ENCODE results near the gene HOXA3.

Gene HOXA3

DNA sequence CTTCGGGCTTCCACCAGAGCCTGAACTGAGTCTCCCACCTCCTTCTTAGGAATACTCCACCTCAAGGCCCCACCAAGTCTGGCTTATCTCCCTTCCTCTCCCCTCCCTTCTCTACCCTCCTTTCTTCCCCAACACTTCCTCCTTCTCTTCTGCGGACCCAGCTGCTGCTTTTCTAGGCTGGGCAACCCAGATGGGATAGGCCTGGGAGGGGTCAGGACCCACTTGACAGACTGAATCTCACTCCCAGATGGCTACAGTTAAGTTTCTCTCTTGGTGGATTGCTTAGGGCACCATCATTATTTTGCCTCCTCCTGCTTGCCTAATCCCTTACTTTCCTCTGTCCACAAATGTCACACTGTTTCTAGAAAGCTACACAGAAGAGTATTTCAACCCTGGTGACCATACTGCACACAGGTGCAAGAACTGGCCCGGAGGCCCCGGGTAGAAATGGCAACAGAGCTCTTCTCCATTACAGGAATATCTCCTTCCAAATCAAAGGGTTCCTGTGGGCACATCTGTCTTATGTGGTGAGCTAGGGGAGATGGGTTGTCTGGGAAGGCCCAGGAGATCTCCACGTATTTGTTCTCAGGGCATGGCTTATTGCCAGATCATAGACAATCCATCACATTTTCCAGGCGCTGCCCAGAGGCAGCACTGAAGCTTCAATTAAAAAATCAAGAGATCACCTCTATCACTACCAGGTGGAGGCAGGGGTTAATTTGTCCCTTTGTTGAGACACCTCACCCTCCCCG, 37.8 kb upstream of the HOXA3 start:
- in situ Hi-C loops (cut with HindIII; ENCODE audit: low sequenced_read_pairs): no loop called here

DNA sequence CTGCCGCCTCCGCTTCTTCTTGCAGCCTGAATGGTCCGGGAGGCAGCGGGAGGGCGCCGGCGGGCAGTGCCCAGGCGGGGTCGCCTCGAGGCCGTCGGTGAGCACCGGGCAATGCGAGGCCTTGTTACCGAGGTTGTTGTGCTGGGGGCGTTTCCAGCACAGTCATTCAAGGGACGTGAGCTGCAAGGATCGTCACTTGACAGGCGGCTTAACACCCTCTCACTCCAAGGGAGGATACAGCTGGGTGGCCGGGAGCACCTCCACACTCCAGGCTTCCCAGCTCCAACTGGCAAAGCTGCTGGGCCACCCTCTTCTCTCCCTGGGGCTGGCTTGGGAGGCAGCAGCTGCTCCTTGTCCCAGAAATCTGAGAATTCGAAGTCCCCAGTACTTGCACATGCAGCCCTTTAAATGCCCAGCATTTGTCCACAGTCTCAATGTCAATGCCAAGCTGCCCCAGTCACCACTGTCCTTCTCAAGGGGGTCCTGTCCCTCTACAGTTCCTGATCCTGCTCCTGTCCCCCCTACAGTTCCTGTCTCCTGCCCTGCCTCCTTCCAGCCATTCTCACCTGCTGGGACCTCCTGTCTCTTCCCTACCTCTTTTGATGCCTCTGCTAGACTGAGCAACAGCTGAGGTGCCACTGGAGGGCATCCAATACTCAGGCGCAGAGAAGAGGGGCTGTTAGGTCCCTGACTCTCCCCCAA, 37.1 kb upstream of the HOXA3 start:
- in situ Hi-C loops (cut with HindIII; ENCODE audit: low sequenced_read_pairs): no loop called here

- in situ Hi-C loops (cut with HindIII; ENCODE audit: low sequenced_read_pairs): no loop called here
These were observed 36.3 kb upstream of the HOXA3 start for GRCh38 chr7:27188386-27189294.

DNA sequence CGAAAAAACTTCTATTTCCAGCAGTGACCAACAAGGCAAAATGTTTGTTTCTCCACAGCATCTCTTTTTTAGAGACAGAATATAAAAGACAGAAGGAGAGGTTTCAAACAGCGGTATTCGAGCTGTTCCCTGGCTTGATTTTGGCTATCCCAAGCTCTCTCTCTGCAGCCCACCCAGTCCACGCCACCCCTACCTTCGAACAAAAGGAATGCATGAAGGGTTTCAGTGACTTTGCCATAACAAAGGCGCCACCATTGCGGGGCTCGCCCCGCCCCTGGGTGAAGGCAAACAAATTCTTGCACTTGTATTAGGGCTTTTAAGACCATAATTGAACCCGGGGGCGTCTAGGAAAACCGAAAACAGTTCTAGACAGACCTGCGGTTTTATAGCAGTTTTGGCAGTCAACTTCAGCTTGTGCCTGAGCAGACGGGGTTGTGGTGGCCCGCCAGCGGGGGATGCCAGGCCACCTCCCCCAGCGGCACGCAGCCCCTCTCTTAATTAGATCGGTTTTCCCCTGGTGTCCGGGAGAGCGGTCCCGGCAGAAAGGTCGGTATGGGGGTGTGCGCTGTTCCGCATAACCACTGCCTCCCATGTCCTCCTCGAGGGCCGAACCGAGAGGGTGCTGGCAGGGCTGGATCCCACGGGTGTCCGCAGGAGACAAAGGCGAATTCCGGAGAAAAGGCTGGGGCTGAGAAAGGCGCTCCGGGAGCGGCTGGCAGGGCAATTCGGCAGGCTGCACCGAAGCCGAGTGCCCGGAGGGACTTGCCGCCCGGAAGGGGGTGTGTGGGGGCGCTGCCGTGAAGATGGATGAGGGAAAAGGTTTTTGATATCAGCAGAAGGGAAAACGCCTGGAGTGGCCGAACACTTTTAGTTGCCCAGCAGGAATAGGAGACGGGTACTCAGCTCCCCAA, 35.3 kb upstream of the HOXA3 start:
- in situ Hi-C loops (cut with HindIII; ENCODE audit: low sequenced_read_pairs): no loop called here

- in situ Hi-C loops (cut with HindIII; ENCODE audit: low sequenced_read_pairs): no loop called here
These were observed 34.5 kb upstream of the HOXA3 start for GRCh38 chr7:27186668-27187474.

- in situ Hi-C loops (cut with HindIII; ENCODE audit: low sequenced_read_pairs): no loop called here
These were observed 33.7 kb upstream of the HOXA3 start for GRCh38 chr7:27185854-27186667.

DNA sequence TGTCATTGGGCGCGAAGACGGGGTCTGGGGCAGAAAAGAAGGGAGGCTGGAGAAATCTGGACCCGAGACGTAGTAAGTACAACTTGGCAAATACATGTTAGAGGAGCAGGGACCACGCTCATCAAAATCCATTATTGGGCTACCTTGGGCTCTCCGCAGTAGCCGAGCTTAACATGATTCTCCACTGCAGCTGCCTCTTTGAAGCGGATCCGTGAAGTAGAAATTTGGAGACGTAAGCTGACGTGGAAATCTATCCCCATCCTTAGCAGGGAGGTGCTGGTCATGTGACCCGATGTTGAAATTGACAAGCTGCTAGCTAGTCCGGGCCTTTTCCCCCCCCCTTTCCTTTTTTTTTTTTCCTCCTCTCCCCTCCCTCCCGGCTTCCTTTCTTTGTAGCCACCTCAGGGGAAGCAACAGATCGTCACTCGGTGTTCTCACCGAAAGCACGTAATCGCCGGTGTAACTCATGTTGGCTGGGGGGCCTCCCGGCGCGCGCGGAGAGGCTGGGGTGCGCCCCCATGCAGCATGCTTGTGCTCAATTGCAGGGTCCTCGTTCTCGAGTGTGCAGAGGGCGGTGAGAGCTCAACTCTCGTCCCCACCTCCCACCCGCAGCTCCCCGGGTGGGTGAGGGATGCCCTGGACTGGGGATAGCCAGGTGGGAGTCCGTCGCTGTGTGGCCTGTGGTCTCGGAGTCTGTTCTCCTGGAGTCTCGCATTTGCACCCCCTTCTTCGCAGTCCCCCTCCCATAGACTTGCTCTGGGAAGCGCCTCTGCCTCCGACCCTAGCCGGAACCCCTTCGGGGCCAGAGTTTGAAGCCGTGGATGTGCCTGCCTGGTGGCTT, 32.9 kb upstream of the HOXA3 start, which contains the start of gene HOXA11:
HOXA11 (minus strand) TSS at position 220 of the 841 bp plus-strand sequence; CDS start at position 132, 88 bp downstream.
- in situ Hi-C loops (cut with HindIII; ENCODE audit: low sequenced_read_pairs): no loop called here

DNA sequence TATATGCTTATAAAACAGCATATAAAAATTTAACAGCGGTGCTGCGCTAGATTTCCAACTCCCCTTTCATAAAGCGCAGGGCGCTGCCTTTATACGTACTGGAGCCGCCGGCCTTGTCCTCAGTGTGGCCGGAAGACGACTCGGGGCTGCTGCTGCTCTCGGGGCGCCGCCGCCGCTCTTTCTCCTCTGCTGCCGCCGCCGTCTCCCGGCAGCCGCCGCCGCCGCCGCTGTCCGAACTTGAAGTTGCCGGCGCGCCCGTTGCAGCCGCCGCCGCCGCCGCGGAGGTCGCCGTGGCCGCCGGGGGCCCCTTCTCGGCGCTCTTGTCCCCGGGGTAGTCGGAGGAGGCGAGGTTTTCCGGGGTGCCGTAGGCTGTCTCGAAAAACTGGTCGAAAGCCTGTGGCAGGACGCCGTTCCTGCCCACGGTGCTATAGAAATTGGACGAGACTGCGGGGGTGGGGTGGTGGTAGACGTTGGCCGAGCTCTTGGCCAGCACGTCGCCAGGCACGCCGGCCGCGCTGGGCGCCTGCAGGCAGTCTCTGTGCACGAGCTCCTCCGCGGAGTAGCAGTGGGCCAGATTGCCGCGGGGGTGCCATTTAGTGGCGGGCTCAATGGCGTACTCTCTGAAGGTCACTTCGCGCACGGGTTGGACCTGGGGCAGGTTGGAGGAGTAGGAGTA, 32.1 kb upstream of the HOXA3 start:
- in situ Hi-C loops (cut with HindIII; ENCODE audit: low sequenced_read_pairs): no loop called here

DNA sequence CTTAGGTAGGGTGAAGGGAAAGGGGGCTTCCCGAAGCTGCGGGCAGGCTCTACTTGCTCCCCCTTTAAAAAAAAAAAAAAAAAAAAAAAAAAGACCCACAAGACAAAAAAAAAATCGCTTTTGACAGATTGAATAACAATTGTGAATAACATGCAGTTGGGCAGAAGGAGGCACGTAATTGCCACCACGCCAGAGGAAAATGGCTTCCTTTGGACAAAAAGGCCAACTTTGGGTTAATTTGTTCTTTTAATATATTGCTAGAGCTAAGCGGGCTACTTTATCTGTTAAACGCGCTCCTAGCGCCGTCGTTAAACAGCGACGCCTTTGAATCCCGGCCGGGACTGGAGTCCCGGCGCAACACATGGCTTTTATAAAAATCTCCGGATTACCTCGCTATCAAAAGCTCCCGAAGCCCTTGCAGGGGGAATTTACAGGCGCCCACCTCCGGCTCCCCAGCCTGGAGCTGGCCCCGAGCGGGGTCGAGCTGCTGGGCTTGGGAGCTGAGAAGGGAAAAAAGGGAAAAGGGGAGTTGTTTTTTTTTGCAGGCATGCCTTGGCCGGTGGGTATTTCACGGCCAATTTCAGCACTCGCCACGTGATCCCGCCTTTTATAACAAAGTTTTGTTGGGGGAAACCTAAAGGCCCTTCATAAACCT, 31.4 kb upstream of the HOXA3 start:
- in situ Hi-C loops (cut with HindIII; ENCODE audit: low sequenced_read_pairs): no loop called here

DNA sequence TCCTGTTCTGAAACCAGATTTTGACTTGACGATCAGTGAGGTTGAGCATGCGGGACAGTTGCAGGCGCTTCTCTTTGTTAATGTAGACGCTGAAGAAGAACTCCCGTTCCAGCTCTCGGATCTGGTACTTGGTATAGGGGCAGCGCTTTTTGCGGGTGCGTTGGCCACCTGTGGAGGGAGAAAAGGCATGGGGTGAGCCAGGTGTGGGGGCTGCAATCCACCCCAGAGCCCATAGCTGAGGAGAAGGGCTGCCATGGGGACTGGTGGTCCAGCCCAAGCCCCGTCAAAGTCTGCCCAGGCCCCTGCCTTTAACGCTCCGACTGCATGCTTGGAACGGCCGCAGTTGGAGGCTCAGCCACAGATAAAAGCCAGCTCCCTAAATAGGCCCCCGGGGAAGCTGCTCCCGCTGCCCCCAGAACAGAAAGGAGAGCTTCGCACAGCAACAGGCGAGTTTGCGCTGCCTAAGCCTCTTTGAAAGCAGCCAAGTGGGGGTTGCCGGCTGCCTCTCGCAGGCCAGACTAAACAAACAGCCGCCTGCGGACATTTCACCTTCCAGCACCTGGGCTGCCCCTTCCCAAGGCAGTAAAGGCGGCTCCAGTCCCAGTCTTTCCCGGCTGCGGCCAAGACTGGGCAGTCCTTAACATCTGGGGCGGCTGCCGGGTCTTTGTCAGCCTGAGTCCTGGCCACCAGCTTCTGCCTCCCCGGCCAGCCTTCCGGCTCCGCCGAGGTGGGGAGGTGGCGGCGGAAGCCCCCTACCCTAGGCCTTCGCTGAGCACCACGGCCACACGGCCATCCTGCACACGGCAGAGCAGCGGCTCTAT, 30.7 kb upstream of the HOXA3 start:
- in situ Hi-C loops (cut with HindIII; ENCODE audit: low sequenced_read_pairs): no loop called here

- in situ Hi-C loops (cut with HindIII; ENCODE audit: low sequenced_read_pairs): no loop called here
These were observed 30.0 kb upstream of the HOXA3 start for GRCh38 chr7:27182285-27182841.

DNA sequence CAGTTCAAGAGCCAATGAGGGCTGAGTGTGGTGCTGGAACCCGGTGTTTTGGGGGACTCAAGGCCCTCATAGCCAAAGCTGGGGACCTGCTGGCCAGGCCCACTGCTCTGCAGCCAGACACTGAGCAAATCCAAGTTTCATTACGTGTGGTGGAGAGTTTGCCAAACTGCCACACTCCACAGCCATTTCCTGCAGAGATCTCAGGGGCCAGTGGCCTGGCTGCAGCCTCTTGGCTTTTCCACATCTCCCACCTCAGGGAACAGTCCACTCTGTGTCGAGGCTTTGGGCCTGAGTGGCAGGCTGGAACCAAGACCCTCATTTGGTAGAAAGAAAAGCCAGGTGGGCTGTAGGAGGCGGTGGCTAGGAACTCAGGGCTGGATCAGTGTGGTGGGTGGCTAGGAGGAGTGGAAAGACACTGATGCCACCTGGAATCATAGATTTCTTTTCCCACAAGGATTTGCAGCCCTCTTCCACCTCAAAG, 29.5 kb upstream of the HOXA3 start:
- in situ Hi-C loops (cut with HindIII; ENCODE audit: low sequenced_read_pairs): no loop called here

DNA sequence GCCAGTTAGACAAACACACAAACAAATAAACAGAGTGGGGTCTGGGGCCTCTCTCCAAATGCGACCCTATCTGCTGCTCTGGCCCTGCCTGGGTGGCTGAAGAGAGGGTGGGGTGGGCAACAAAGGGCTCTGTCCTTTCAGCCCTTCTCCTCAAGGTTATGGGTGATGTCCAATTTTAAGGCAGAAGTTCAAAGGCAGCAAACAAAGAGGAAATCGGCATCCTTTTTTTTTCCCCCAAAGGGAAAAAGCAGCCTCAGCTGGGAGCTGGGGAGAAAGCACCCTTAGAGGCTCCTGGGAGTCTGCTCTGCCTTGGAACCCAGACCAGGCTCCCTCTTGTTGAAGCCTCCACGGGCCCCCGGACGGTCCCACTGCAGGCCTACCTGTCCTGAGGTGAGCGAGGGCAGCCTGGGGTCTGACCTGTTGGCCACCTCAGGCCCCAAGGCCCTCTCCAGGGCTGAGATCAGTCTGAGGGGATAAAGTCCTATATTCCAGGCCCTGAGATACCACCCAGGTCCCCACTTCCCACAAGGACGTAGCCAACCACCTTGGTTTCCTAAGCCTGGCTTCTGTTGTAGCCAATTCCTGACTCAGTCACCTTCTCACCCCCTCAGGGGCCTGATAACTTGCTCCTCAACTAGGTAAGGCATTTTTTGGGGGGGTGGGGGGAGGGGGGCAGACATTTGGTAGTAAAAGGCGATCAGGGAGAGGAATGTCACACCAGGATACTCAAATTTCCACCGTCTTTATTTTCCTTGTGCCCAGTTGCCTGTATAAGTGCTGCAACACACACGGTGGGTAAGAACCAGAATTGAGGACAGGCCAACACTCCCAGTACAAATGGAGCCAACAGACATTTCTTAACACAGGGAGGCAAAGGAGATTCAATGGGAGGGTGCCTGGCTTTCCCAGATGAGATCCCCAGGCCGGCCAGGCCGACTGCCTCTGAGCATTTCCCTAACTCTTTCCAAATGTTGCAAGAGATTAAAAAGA, 28.3 kb upstream of the HOXA3 start:
- in situ Hi-C loops (cut with HindIII; ENCODE audit: low sequenced_read_pairs): no loop called here

Data from endothelial cell of hepatic sinusoid (primary cell).